Measurements from ENCODE around the gene SERTAD2.

The SERTAD2 gene

GRCh38 chr2:64629329-64629781, 24.4 kb downstream of the SERTAD2 start:
- H3K4me3 ChIP-seq (ENCODE audit: low read depth, low read length), result no peak overlapping the region
- no peak for TF ChIP-seq CTCF (IDR thresholded peaks at IDR 0.05; ENCODE audit: insufficient read depth, low read depth, low read length, missing control alignments)
- DNase-seq (ENCODE audit: low read depth), result no peak

GRCh38 chr2:64627860-64628841, 25.6 kb downstream of the SERTAD2 start:
- no peak for TF ChIP-seq CTCF (IDR thresholded peaks at IDR 0.05; ENCODE audit: insufficient read depth, low read depth, low read length, missing control alignments)
- no peak overlapping the region for H3K4me3 ChIP-seq (ENCODE audit: low read depth, low read length)
- DNase-seq (ENCODE audit: low read depth), result no peak

- H3K4me3 ChIP-seq (ENCODE audit: low read depth, low read length), result no peak overlapping the region
- DNase-seq (ENCODE audit: low read depth), result no peak
- no peak for TF ChIP-seq CTCF (IDR thresholded peaks at IDR 0.05; ENCODE audit: insufficient read depth, low read depth, low read length, missing control alignments)
These were observed 26.6 kb downstream of the SERTAD2 start for GRCh38 chr2:64626963-64627760.

- H3K4me3 ChIP-seq (ENCODE audit: low read depth, low read length), result no peak overlapping the region
- DNase-seq (ENCODE audit: low read depth), result no peak
- TF ChIP-seq CTCF (IDR thresholded peaks at IDR 0.05; ENCODE audit: insufficient read depth, low read depth, low read length, missing control alignments), result no peak
These were observed 27.4 kb downstream of the SERTAD2 start for GRCh38 chr2:64626146-64626809.

- DNase-seq (ENCODE audit: low read depth), result peak; percentile 38
- peak; percentile 21 for TF ChIP-seq CTCF (IDR thresholded peaks at IDR 0.05; ENCODE audit: insufficient read depth, low read depth, low read length, missing control alignments)
These were observed 28.2 kb downstream of the SERTAD2 start for GRCh38 chr2:64625299-64626145.

GRCh38 chr2:64624862-64625261, 28.9 kb downstream of the SERTAD2 start:
- DNase-seq (ENCODE audit: low read depth), result no peak
- no peak overlapping the region for H3K4me3 ChIP-seq (ENCODE audit: low read depth, low read length)
- no peak for TF ChIP-seq CTCF (IDR thresholded peaks at IDR 0.05; ENCODE audit: insufficient read depth, low read depth, low read length, missing control alignments)

More at GRCh38 chr2:64625299-64626145, 28.2 kb downstream of the SERTAD2 start:
- no peak overlapping the region for H3K4me3 ChIP-seq (ENCODE audit: low read depth, low read length)

Measured in GM12865 (cell line).